HL-60/S4 treated with phorbol 12-myristate 13-acetate at 8.2 ng/mL for 4 days and 3 days (cell line): ENCODE measurements around the gene LLPH.
"Not testable (repeated sequence)": the region's sequence is repeated elsewhere in the genome, so short reads cannot be mapped to it uniquely, and the experiment has no call there.

ENCODE experiments used
- in situ Hi-C: fragments of 300-500 bp; cut with MboI; formaldehyde crosslinking; loops from 2 replicates; pipeline ENCODE4 v1.15.0; 2022; ENCODE audit warnings: low sequenced_read_pairs

The LLPH gene

GRCh38 chr12:66130267-66131066, at the start of gene LLPH:
Gene LLPH, minus strand, starts transcription at chr12:66130750. Its CDS starts 1,644 bp downstream, at chr12:66129106.
- in situ Hi-C loops: no loop called here

GRCh38 chr12:66176105-66176900, 45.8 kb upstream of the LLPH start:
- in situ Hi-C loops: no loop called here

- in situ Hi-C loops: not testable (repeated sequence)
These were observed 44.1 kb upstream of the LLPH start for GRCh38 chr12:66174391-66175325.

- in situ Hi-C loops: no loop called here
These were observed 40.1 kb upstream of the LLPH start for GRCh38 chr12:66170606-66171005.

GRCh38 chr12:66169221-66170170, 38.9 kb upstream of the LLPH start, which contains the start of gene TMBIM4:
Gene TMBIM4, minus strand, starts transcription at chr12:66169996. Its CDS starts 45 bp downstream, at chr12:66169951.
- in situ Hi-C loops: no loop called here

GRCh38 chr12:66168410-66168809, 37.9 kb upstream of the LLPH start:
- in situ Hi-C loops: no loop called here

- in situ Hi-C loops: no loop called here
These were observed 36.0 kb upstream of the LLPH start for GRCh38 chr12:66166561-66166960.

- in situ Hi-C loops: no loop called here
These were observed 34.6 kb upstream of the LLPH start for GRCh38 chr12:66165141-66165540.

- in situ Hi-C loops: no loop called here
These were observed 33.8 kb upstream of the LLPH start for GRCh38 chr12:66164349-66164821.

- in situ Hi-C loops: no loop called here
These were observed 32.7 kb upstream of the LLPH start for GRCh38 chr12:66163289-66163688.

- in situ Hi-C loops: no loop called here
These were observed 32.2 kb upstream of the LLPH start for GRCh38 chr12:66162701-66163100.

GRCh38 chr12:66160704-66161103, 30.2 kb upstream of the LLPH start:
- in situ Hi-C loops: no loop called here

- in situ Hi-C loops: no loop called here
These were observed 28.6 kb upstream of the LLPH start for GRCh38 chr12:66159123-66159522.

- in situ Hi-C loops: no loop called here
These were observed 26.1 kb upstream of the LLPH start for GRCh38 chr12:66156654-66157053.

- in situ Hi-C loops: no loop called here
These were observed 24.2 kb upstream of the LLPH start for GRCh38 chr12:66154776-66155175.

GRCh38 chr12:66152732-66153131, 22.2 kb upstream of the LLPH start:
- in situ Hi-C loops: no loop called here

- in situ Hi-C loops: no loop called here
These were observed 19.3 kb upstream of the LLPH start for GRCh38 chr12:66149702-66150398.

GRCh38 chr12:66144791-66145754, 14.5 kb upstream of the LLPH start:
- in situ Hi-C loops: no loop called here
